IMR-90 (cell line): ENCODE measurements around the gene AZIN2. TPM values are rescaled to one million over a fixed set of nuclear protein-coding genes. Genes with fewer than 3 reads are reported as not detected.

Source experiments
- ATAC-seq: fragments of 200-7000 bp; cut with Tn5 transposase; 2 replicates; pipeline ENCODE4 v1.9.1; 2020; ENCODE audit warnings: low read depth, mild to moderate bottlenecking, moderate library complexity
- BruUV-seq: library from RNA; stranded (reverse); fragments of 400-500 nt; replicated peaks from 2 replicates; lab custom pipeline; 2021; lab: Mats Ljungman, UMichigan
- CTCF ChIA-PET: fragments of 300-600 bp; formaldehyde crosslinking; extraction: SDS; loops from one replicate; lab custom pipeline; 2021; ENCODE audit warnings: antibody characterized with exemption; lab: Yijun Ruan, JAX
- POLR2A ChIA-PET: fragments of 300-600 bp; sonication (Branson Sonifier 250); formaldehyde crosslinking; loops from one replicate; lab custom pipeline; 2022; ENCODE audit warnings: antibody characterized with exemption; ENCODE audit not compliant: unreplicated experiment; lab: Charles Lee
- DNase-seq: peaks from one replicate; pipeline ENCODE4 v3.0.0; 2013
- H2AFZ ChIP-seq: replicated peaks from 2 replicates; pipeline ENCODE3; 2013; ENCODE audit warnings: low read length, mild to moderate bottlenecking; ENCODE audit not compliant: poor library complexity
- H2AK5ac ChIP-seq: 2 replicates; pipeline ENCODE4 v1.6.1; 2013; ENCODE audit warnings: low read depth, low read length, inconsistent platforms
- H2AK9ac ChIP-seq: replicated peaks from 2 replicates; pipeline ENCODE3; 2013; ENCODE audit warnings: mild to moderate bottlenecking, low read depth, low read length, moderate library complexity; ENCODE audit not compliant: poor library complexity
- H2BK120ac ChIP-seq: 2 replicates; pipeline ENCODE4 v1.6.1; 2013; ENCODE audit warnings: low read depth, low read length, inconsistent platforms
- H2BK15ac ChIP-seq: 3 replicates; pipeline ENCODE4 v1.6.1; 2013; ENCODE audit warnings: low read depth, low read length, inconsistent platforms
- H2BK20ac ChIP-seq: 2 replicates; pipeline ENCODE4 v1.6.1; 2013; ENCODE audit warnings: low read depth, mild to moderate bottlenecking, inconsistent platforms, low read length, moderate library complexity
- H2BK5ac ChIP-seq: 2 replicates; pipeline ENCODE4 v1.6.1; 2013; ENCODE audit warnings: mild to moderate bottlenecking, low read depth, low read length, inconsistent platforms; ENCODE audit not compliant: poor library complexity, severe bottlenecking
- H3K14ac ChIP-seq: replicated peaks from 2 replicates; pipeline ENCODE4 v1.6.1; 2013; ENCODE audit warnings: low read depth, low read length, inconsistent platforms
- H3K18ac ChIP-seq: 2 replicates; pipeline ENCODE4 v1.6.1; 2013; ENCODE audit warnings: low read depth, low read length, control low read depth
- H3K23ac ChIP-seq: 2 replicates; pipeline ENCODE4 v1.6.1; 2013; ENCODE audit warnings: low read depth, low read length, inconsistent platforms
- H3K27ac ChIP-seq: 2 replicates; pipeline ENCODE4 v1.5.1; 2013; ENCODE audit warnings: mild to moderate bottlenecking, control low read depth, low read length; ENCODE audit not compliant: insufficient read depth
- H3K27me3 ChIP-seq: 2 replicates; pipeline ENCODE4 v1.6.1; 2013; ENCODE audit warnings: low read length; ENCODE audit not compliant: control insufficient read depth, insufficient read depth
- H3K36me3 ChIP-seq: 2 replicates; pipeline ENCODE4 v1.6.1; 2013; ENCODE audit warnings: low read length, mixed read lengths; ENCODE audit not compliant: control insufficient read depth, insufficient read depth
- H3K4ac ChIP-seq: 2 replicates; pipeline ENCODE4 v1.6.1; 2013; ENCODE audit warnings: low read depth, low read length, inconsistent platforms
- H3K4me1 ChIP-seq: 2 replicates; pipeline ENCODE4 v1.6.1; 2013; ENCODE audit warnings: low read length, mixed read lengths; ENCODE audit not compliant: control insufficient read depth, insufficient read depth
- H3K4me2 ChIP-seq: 2 replicates; pipeline ENCODE4 v1.6.1; 2013; ENCODE audit warnings: low read depth, mild to moderate bottlenecking, control low read depth, low read length, moderate library complexity
- H3K4me3 ChIP-seq: 2 replicates; pipeline ENCODE4 v1.5.1; 2013; ENCODE audit warnings: low read depth, mild to moderate bottlenecking, control low read depth, low read length, moderate library complexity; ENCODE audit not compliant: insufficient read depth
- H3K56ac ChIP-seq: 2 replicates; pipeline ENCODE4 v1.6.1; 2013; ENCODE audit warnings: low read length, inconsistent platforms; ENCODE audit not compliant: insufficient read depth; ENCODE audit errors: extremely low read depth
- H3K79me1 ChIP-seq, 2 experiments: 2 replicates each; pipeline ENCODE4 v1.6.1; 2013; ENCODE audit warnings: low read length in 2 of 2, inconsistent platforms in 1 of 2, low read depth in 1 of 2
- H3K9ac ChIP-seq: 2 replicates; pipeline ENCODE4 v1.6.1; 2013; ENCODE audit warnings: low read depth, low read length, control low read depth
- H3K9me1 ChIP-seq: 2 replicates; pipeline ENCODE4 v1.6.1; 2013; ENCODE audit warnings: low read length, inconsistent platforms; ENCODE audit not compliant: insufficient read depth
- H3K9me3 ChIP-seq: 2 replicates; pipeline ENCODE4 v1.6.1; 2013; ENCODE audit warnings: low read length; ENCODE audit not compliant: control insufficient read depth, insufficient read depth
- H4K20me1 ChIP-seq: 2 replicates; pipeline ENCODE4 v1.6.1; 2013; ENCODE audit warnings: low read length, inconsistent platforms; ENCODE audit not compliant: insufficient read depth
- H4K5ac ChIP-seq: 2 replicates; pipeline ENCODE4 v1.6.1; 2013; ENCODE audit warnings: mild to moderate bottlenecking, low read depth, low read length, control low read depth
- H4K8ac ChIP-seq, 2 experiments: 2 replicates each; pipeline ENCODE4 v1.6.1; 2013; ENCODE audit warnings: low read depth in 2 of 2, low read length in 2 of 2, control low read depth in 1 of 2, inconsistent platforms in 1 of 2
- H4K91ac ChIP-seq: 2 replicates; pipeline ENCODE4 v1.6.1; 2013; ENCODE audit warnings: low read depth, low read length, inconsistent platforms; ENCODE audit not compliant: insufficient read depth
- CEBPB ChIP-seq: IDR thresholded peaks from 2 replicates; pipeline ENCODE4 v1.6.1; 2012; ENCODE audit warnings: low read depth, low read length, improper control_type of control experiment
- MAZ ChIP-seq: IDR thresholded peaks from 2 replicates; pipeline ENCODE4 v1.6.1; 2012; ENCODE audit warnings: low read depth, mild to moderate bottlenecking, low read length, improper control_type of control experiment, moderate library complexity, borderline replicate concordance
- WGBS, 2 experiments: methylation state at CpG; one replicate each; pipeline versions ENCODE4 v1.1.5 to v1.1.7; 2013; ENCODE audit warnings: missing lambda C conversion rate in 2 of 2; ENCODE audit not compliant: insufficient read length in 1 of 2; ENCODE audit errors: extremely low coverage in 2 of 2; 5-methylcytosine and 5-hydroxymethylcytosine counted together
- dilution Hi-C: fragments of 300-500 bp; cut with HindIII; formaldehyde crosslinking; loops from one replicate; pipeline ENCODE4 v1.14.3; 2018; ENCODE audit warnings: low sequenced_read_pairs; ENCODE audit not compliant: unreplicated experiment
- in situ Hi-C: fragments of 300-500 bp; cut with MboI; formaldehyde crosslinking; loops from 3 replicates; pipeline ENCODE4 v1.14.3; 2019; ENCODE audit warnings: low sequenced_read_pairs, inconsistent platforms, mixed read lengths
- intact Hi-C: fragments of 100-400 bp; cut with micrococcal nuclease; formaldehyde crosslinking; loops from 2 replicates; pipeline ENCODE4 v1.10.0; 2022
- polyA plus RNA-seq, 3 experiments: library from polyadenylated mRNA; depleted of rRNA; stranded (reverse); fragments of >200 nt; gene quantifications; 2 replicates each; pipeline ENCODE4 v1.2.3, GENCODE V29; 2012; ENCODE audit warnings: low replicate concordance in 1 of 3
- total RNA-seq: library from RNA; depleted of rRNA; stranded (reverse); fragments of >200 nt; gene quantifications from 2 replicates; pipeline ENCODE4 v1.2.3, GENCODE V29; 2012

The AZIN2 gene
- total and polyA plus RNA-seq, 2 of the 4 experiments (the other 2 are of a cell fraction): 4.7 to 8.9 TPM

- Histone ChIP-seq H3K9me1 (no peaks in the 10 kb centered on the region), H3K9ac (0 out of 2 replicates have a peak overlapping the region, but pooled peaks have one; percentile 5), H2BK15ac (no peak overlapping the region), H3K9me3 (no peaks in the 10 kb centered on the region), H3K4me3 (no peak overlapping the region), H3K4ac (no peak overlapping the region), H4K5ac (no peak overlapping the region), H3K4me2 (peak overlapping the region; percentile 87), H2AK9ac (no peak overlapping the region), H3K27ac (no peak overlapping the region), H4K8ac (no peak overlapping the region), H4K91ac (no peak overlapping the region), H3K14ac (no peak overlapping the region), H2BK120ac (no peak overlapping the region), H3K4me1 (no peaks in the 10 kb centered on the region; the same call in none of the 2 replicates), H3K36me3 (no peaks in the 10 kb centered on the region), H2BK5ac (no peak overlapping the region), H3K18ac (no peak overlapping the region), H3K56ac (no peak overlapping the region), H2BK20ac (no peak overlapping the region), H4K20me1 (0 out of 2 replicates have a peak, but pooled peaks cover 3% of the 10 kb centered on the region), H2AK5ac (peak overlapping the region; percentile 3; the same call in 1 of the 2 replicates), H3K27me3 (no peaks in the 10 kb centered on the region), H3K23ac (no peak overlapping the region), H2AFZ (no peak overlapping the region), H3K79me1 (peaks cover 5 to 25% of the 10 kb centered on the region in 2 experiments; a peak in 2 of 4 replicates)
- DNase-seq (peak; percentile 39), ATAC-seq (peak; percentile 7; the same call in 1 of the 2 replicates)
- in situ Hi-C loops (loop anchor here (25.0 kb wide), 1 partner anchor 530 kb away; no protein-coding TSS in a partner anchor), intact Hi-C loops (loop anchor here (10.0 kb wide), 1 partner anchor 258 kb away; no protein-coding TSS in a partner anchor), dilution Hi-C loops (no loop called here)
- no TSS peak for BruUV-seq
- 52% methylated on average over 5 of the region's 6 CpGs; no CpG with 5 or more reads in 1 of the 2 experiments for WGBS, 2 experiments
- ChIA-PET CTCF (interaction anchor here (1.1 kb wide), 1 partner anchor 562 kb away, joined by 5 read pairs; no protein-coding TSS in a partner anchor), POLR2A (no interaction called here)
- TF ChIP-seq CEBPB: peak; percentile 69
- TF ChIP-seq MAZ: no peak
Measured at GRCh38 chr1:33082575-33083108, 1.7 kb downstream of the AZIN2 start.
